Activated T-cell treated with anti-CD3 and anti-CD28 coated beads, Interleukin-2, amount 50 U/mL, for 24 hours (primary cell): ENCODE data around the gene GRPEL2.

Experiments used
- DNase-seq: peaks from one replicate; pipeline ENCODE4 v3.0.0-alpha.2; 2020
- H3K27ac Mint-ChIP-seq: 2 replicates; pipeline ENCODE4 v1.8.0; 2020; ENCODE audit warnings: mild to moderate bottlenecking, mixed read lengths
- H3K27me3 Mint-ChIP-seq: 2 replicates; pipeline ENCODE4 v1.8.0; 2020; ENCODE audit warnings: mixed read lengths
- H3K36me3 Mint-ChIP-seq: 2 replicates; pipeline ENCODE4 v1.8.0; 2020; ENCODE audit warnings: low read depth, mixed read lengths
- H3K4me1 Mint-ChIP-seq: 2 replicates; pipeline ENCODE4 v1.8.0; 2020; ENCODE audit warnings: low read depth, mixed read lengths
- H3K4me3 Mint-ChIP-seq: 2 replicates; pipeline ENCODE4 v1.8.0; 2020; ENCODE audit warnings: mild to moderate bottlenecking, moderate library complexity, mixed read lengths
- H3K9me3 Mint-ChIP-seq: 2 replicates; pipeline ENCODE4 v1.8.0; 2020; ENCODE audit warnings: mixed read lengths

Gene GRPEL2

GRCh38 chr5:149310947-149311658 is 34.2 kb upstream of the GRPEL2 start:
- no peaks in the 10 kb centered on the region for H3K9me3 Mint-ChIP-seq
- no peak overlapping the region for H3K27ac Mint-ChIP-seq
- peaks cover 4% of the 10 kb centered on the region for H3K4me1 Mint-ChIP-seq
- no peaks in the 10 kb centered on the region for H3K27me3 Mint-ChIP-seq
- H3K36me3 Mint-ChIP-seq, result no peaks in the 10 kb centered on the region
- no peak for DNase-seq
- H3K4me3 Mint-ChIP-seq, result no peak overlapping the region

- no peak overlapping the region for H3K4me3 Mint-ChIP-seq
- no peak for DNase-seq
- no peaks in the 10 kb centered on the region for H3K36me3 Mint-ChIP-seq
- no peaks in the 10 kb centered on the region for H3K9me3 Mint-ChIP-seq
- peaks cover 4% of the 10 kb centered on the region for H3K4me1 Mint-ChIP-seq
- no peak overlapping the region for H3K27ac Mint-ChIP-seq
- no peaks in the 10 kb centered on the region for H3K27me3 Mint-ChIP-seq
These were observed 32.0 kb upstream of the GRPEL2 start for GRCh38 chr5:149313151-149313841.

GRCh38 chr5:149314571-149315111 is 30.7 kb upstream of the GRPEL2 start:
- Mint-ChIP-seq H3K9me3 (no peaks in the 10 kb centered on the region), H3K4me1 (peaks cover 4% of the 10 kb centered on the region), H3K27ac (no peak overlapping the region), H3K4me3 (no peak overlapping the region), H3K27me3 (no peaks in the 10 kb centered on the region), H3K36me3 (no peaks in the 10 kb centered on the region)
- no peak for DNase-seq

- DNase-seq, result no peak
- peaks cover 3% of the 10 kb centered on the region for H3K4me1 Mint-ChIP-seq
- H3K36me3 Mint-ChIP-seq, result no peaks in the 10 kb centered on the region
- H3K27ac Mint-ChIP-seq, result no peak overlapping the region
- H3K4me3 Mint-ChIP-seq, result no peak overlapping the region
- H3K9me3 Mint-ChIP-seq, result no peaks in the 10 kb centered on the region
- H3K27me3 Mint-ChIP-seq, result no peaks in the 10 kb centered on the region
These were observed 29.5 kb upstream of the GRPEL2 start for GRCh38 chr5:149315753-149316152.

- no peak for DNase-seq
- Mint-ChIP-seq H3K27ac (no peak overlapping the region), H3K36me3 (no peaks in the 10 kb centered on the region), H3K27me3 (no peaks in the 10 kb centered on the region), H3K9me3 (no peaks in the 10 kb centered on the region), H3K4me1 (no peaks in the 10 kb centered on the region), H3K4me3 (no peak overlapping the region)
These were observed 27.8 kb upstream of the GRPEL2 start for GRCh38 chr5:149317281-149318048.

GRCh38 chr5:149319174-149319573 is 26.1 kb upstream of the GRPEL2 start:
- Mint-ChIP-seq H3K4me3 (no peak overlapping the region), H3K27me3 (no peaks in the 10 kb centered on the region), H3K27ac (no peak overlapping the region), H3K9me3 (no peaks in the 10 kb centered on the region), H3K36me3 (no peaks in the 10 kb centered on the region), H3K4me1 (no peaks in the 10 kb centered on the region)
- no peak for DNase-seq

- Mint-ChIP-seq H3K9me3 (no peaks in the 10 kb centered on the region), H3K27me3 (no peaks in the 10 kb centered on the region), H3K27ac (no peak overlapping the region), H3K4me3 (no peak overlapping the region), H3K4me1 (no peaks in the 10 kb centered on the region), H3K36me3 (no peaks in the 10 kb centered on the region)
- no peak for DNase-seq
These were observed 24.4 kb upstream of the GRPEL2 start for GRCh38 chr5:149320791-149321330.

- H3K27ac Mint-ChIP-seq, result no peak overlapping the region
These were observed 22.8 kb upstream of the GRPEL2 start for GRCh38 chr5:149322518-149322917.

GRCh38 chr5:149323210-149323609 is 22.1 kb upstream of the GRPEL2 start:
- Mint-ChIP-seq H3K4me1 (no peaks in the 10 kb centered on the region), H3K27me3 (no peaks in the 10 kb centered on the region), H3K36me3 (no peaks in the 10 kb centered on the region), H3K4me3 (no peak overlapping the region), H3K9me3 (no peaks in the 10 kb centered on the region), H3K27ac (no peak overlapping the region)
- DNase-seq, result no peak

More at GRCh38 chr5:149322518-149322917, 22.8 kb upstream of the GRPEL2 start:
- Mint-ChIP-seq H3K27me3 (no peaks in the 10 kb centered on the region), H3K4me1 (no peaks in the 10 kb centered on the region), H3K36me3 (no peaks in the 10 kb centered on the region), H3K4me3 (no peak overlapping the region), H3K9me3 (no peaks in the 10 kb centered on the region)
- no peak for DNase-seq

GRCh38 chr5:149323621-149324205 is 21.6 kb upstream of the GRPEL2 start:
- Mint-ChIP-seq H3K27me3 (no peaks in the 10 kb centered on the region), H3K4me3 (no peak overlapping the region), H3K9me3 (no peaks in the 10 kb centered on the region), H3K36me3 (no peaks in the 10 kb centered on the region), H3K4me1 (no peaks in the 10 kb centered on the region), H3K27ac (no peak overlapping the region)
- no peak for DNase-seq

GRCh38 chr5:149324641-149325040 is 20.7 kb upstream of the GRPEL2 start:
- Mint-ChIP-seq H3K9me3 (no peaks in the 10 kb centered on the region), H3K36me3 (no peaks in the 10 kb centered on the region), H3K27ac (no peak overlapping the region), H3K4me1 (no peaks in the 10 kb centered on the region), H3K27me3 (no peaks in the 10 kb centered on the region), H3K4me3 (no peak overlapping the region)
- no peak for DNase-seq

- Mint-ChIP-seq H3K27me3 (no peaks in the 10 kb centered on the region), H3K9me3 (no peaks in the 10 kb centered on the region), H3K36me3 (no peaks in the 10 kb centered on the region), H3K4me3 (no peak overlapping the region), H3K27ac (no peak overlapping the region), H3K4me1 (no peaks in the 10 kb centered on the region)
- no peak for DNase-seq
These were observed 20.0 kb upstream of the GRPEL2 start for GRCh38 chr5:149325166-149325735.

- Mint-ChIP-seq H3K27ac (no peak overlapping the region), H3K27me3 (no peaks in the 10 kb centered on the region), H3K36me3 (no peaks in the 10 kb centered on the region), H3K4me1 (no peaks in the 10 kb centered on the region), H3K4me3 (no peak overlapping the region), H3K9me3 (no peaks in the 10 kb centered on the region)
- no peak for DNase-seq
These were observed 19.4 kb upstream of the GRPEL2 start for GRCh38 chr5:149325894-149326293.

GRCh38 chr5:149326611-149327010 is 18.7 kb upstream of the GRPEL2 start:
- DNase-seq, result no peak
- Mint-ChIP-seq H3K36me3 (no peaks in the 10 kb centered on the region), H3K27me3 (no peaks in the 10 kb centered on the region), H3K4me3 (no peak overlapping the region), H3K27ac (no peak overlapping the region), H3K4me1 (no peaks in the 10 kb centered on the region), H3K9me3 (no peaks in the 10 kb centered on the region)
